DOHH2 (cell line): Measurements from ENCODE around the gene HES1.

ENCODE experiments used
- H3F3A ChIP-seq: fragments of 200-600 bp; sonication (generic), shearing (Covaris generic); 2 replicates; pipeline ENCODE4 v1.6.0; 2016; ENCODE audit warnings: antibody characterized with exemption, mild to moderate bottlenecking; ENCODE audit not compliant: control insufficient read depth, insufficient read depth
- H3K27ac ChIP-seq: fragments of 200-600 bp; sonication (generic); 2 replicates; pipeline ENCODE4 v1.5.1; 2014; ENCODE audit warnings: low read depth, mild to moderate bottlenecking, low read length, moderate library complexity
- H3K27me3 ChIP-seq: fragments of 200-600 bp; sonication (generic); 2 replicates; pipeline ENCODE4 v1.6.1; 2014; ENCODE audit warnings: mild to moderate bottlenecking, low read length, mixed read lengths; ENCODE audit not compliant: control insufficient read depth
- H3K36me3 ChIP-seq: fragments of 200-600 bp; sonication (generic); 2 replicates; pipeline ENCODE4 v1.6.1; 2014; ENCODE audit warnings: mild to moderate bottlenecking, low read length, moderate library complexity, mixed read lengths; ENCODE audit not compliant: control insufficient read depth
- H3K4me1 ChIP-seq: fragments of 200-600 bp; sonication (generic); 2 replicates; pipeline ENCODE4 v1.6.1; 2014; ENCODE audit warnings: mild to moderate bottlenecking, low read length, mixed read lengths; ENCODE audit not compliant: control insufficient read depth
- H3K4me2 ChIP-seq: fragments of 200-600 bp; sonication (generic); 2 replicates; pipeline ENCODE4 v1.6.0; 2014; ENCODE audit warnings: mild to moderate bottlenecking, low read length, moderate library complexity
- H3K4me3 ChIP-seq: fragments of 200-600 bp; sonication (generic); 2 replicates; pipeline ENCODE4 v1.5.1; 2014; ENCODE audit warnings: mild to moderate bottlenecking, low read length, mixed read lengths
- H3K79me2 ChIP-seq: fragments of 200-600 bp; sonication (generic); 2 replicates; pipeline ENCODE4 v1.6.1; 2014; ENCODE audit warnings: mild to moderate bottlenecking, low read length, mixed read lengths; ENCODE audit not compliant: control insufficient read depth
- H3K9me2 ChIP-seq: fragments of 200-600 bp; sonication (generic); replicated peaks from 2 replicates; pipeline ENCODE4 v1.6.1; 2014; ENCODE audit warnings: mild to moderate bottlenecking, low read length, mixed read lengths; ENCODE audit not compliant: control insufficient read depth
- H3K9me3 ChIP-seq: fragments of 200-600 bp; sonication (generic); 2 replicates; pipeline ENCODE4 v1.6.1; 2014; ENCODE audit warnings: antibody characterized with exemption, low read length, mixed read lengths; ENCODE audit not compliant: control insufficient read depth, insufficient read depth
- H4K20me1 ChIP-seq: fragments of 200-600 bp; sonication (generic); 2 replicates; pipeline ENCODE4 v1.6.0; 2014; ENCODE audit warnings: low read depth, mild to moderate bottlenecking, antibody characterized with exemption, low read length, moderate library complexity; ENCODE audit not compliant: control insufficient read depth, insufficient read depth
- CTCF ChIP-seq: fragments of 200-600 bp; sonication (generic); IDR thresholded peaks from one replicate; pipeline ENCODE4 v1.5.1; 2014; ENCODE audit warnings: antibody characterized with exemption, mild to moderate bottlenecking, low read depth, low read length; ENCODE audit not compliant: poor library complexity, severe bottlenecking
- EZH2phosphoT487 ChIP-seq: fragments of 200-600 bp; sonication (generic); IDR thresholded peaks from 2 replicates; pipeline ENCODE4 v1.6.1; 2017; ENCODE audit warnings: borderline replicate concordance, mild to moderate bottlenecking, antibody characterized with exemption, low read length, moderate library complexity, mixed read lengths

Gene HES1

DNA sequence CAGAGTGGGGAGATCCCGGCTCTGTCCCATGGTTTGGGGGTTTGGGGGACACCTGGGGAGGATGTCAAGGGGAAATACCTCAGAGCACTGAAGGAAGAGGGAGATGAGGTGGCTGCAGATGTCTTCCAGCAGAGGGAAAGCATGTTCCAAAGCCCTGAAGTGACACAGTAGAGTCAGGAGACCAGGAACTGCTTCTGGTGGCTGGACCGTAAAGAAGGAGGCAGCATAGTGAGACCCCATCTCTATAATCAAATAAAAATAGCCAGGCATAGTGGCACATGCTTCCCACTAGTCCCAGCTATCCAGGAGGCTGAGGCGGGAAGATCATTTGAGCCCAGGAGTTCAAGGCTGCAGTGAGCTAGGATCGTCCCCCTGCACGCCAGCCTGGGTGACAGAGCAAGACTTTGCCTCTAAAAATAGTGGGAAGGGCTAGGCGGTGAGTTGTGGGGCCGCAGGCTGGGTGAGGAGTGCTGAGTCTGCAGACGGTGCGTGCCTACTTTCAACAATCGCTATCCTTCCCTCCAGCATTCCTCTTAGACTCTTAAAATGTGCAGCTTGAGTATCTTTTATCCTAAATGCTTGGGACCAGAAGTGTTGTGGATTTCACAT is 26.2 kb downstream of the HES1 start:
- TF ChIP-seq CTCF (no peak), EZH2phosphoT487 (no peak)

DNA sequence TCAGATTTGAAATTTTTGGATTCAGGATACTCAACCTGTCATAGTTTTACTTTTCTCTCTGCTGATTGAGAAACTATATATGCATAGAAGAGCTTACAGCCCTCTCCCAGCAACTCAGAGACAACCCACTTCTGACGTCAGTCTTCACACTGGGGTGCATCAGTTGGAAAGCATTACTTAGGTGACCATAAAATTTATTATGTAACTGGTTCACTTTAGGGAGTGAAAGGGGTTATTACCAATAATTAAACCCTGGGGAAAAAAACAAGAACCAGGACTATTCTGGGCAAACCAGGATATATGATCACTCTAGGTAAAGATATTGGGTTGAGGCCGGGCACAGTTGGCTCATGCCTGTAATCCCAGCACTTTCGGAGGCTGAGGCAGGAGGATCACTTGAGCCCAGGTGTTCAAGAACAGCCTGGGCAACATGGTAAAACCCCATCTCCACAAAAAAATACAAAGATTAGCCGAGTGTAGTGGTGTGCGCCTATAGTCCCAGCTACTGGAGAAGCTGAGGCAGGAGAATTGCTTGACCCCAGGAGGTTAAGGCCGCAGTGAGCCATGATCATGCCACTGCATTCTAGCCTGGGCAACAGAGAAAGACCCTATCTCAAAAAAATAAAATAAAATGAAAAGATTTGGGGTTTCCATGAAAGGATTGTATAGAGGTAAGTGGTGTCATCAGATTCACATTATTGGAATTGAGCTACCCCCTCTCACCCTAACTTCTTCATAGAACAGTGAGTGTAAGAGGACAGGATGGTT is 27.1 kb downstream of the HES1 start:
- Histone ChIP-seq H3K27ac (no peak overlapping the region), H3K79me2 (no peaks in the 10 kb centered on the region), H3K9me3 (no peaks in the 10 kb centered on the region), H3K9me2 (no peaks in the 10 kb centered on the region), H4K20me1 (no peaks in the 10 kb centered on the region), H3K36me3 (no peaks in the 10 kb centered on the region), H3K4me2 (no peak overlapping the region), H3K27me3 (peaks cover 38% of the 10 kb centered on the region), H3K4me1 (no peaks in the 10 kb centered on the region), H3F3A (no peaks in the 10 kb centered on the region), H3K4me3 (no peak overlapping the region)
- TF ChIP-seq CTCF (no peak), EZH2phosphoT487 (no peak)

More for the DNA sequence above, 26.2 kb downstream of the HES1 start:
- Histone ChIP-seq H3K4me2 (no peak overlapping the region), H3K79me2 (no peaks in the 10 kb centered on the region), H3K9me2 (no peaks in the 10 kb centered on the region), H3K36me3 (no peaks in the 10 kb centered on the region), H3K4me3 (no peak overlapping the region), H3K4me1 (no peaks in the 10 kb centered on the region), H3K27ac (no peak overlapping the region), H3K9me3 (no peaks in the 10 kb centered on the region), H4K20me1 (no peaks in the 10 kb centered on the region), H3K27me3 (peaks cover 40% of the 10 kb centered on the region), H3F3A (no peaks in the 10 kb centered on the region)

- Histone ChIP-seq H3F3A (no peaks in the 10 kb centered on the region), H3K4me2 (no peak overlapping the region), H3K36me3 (no peaks in the 10 kb centered on the region), H3K4me3 (no peak overlapping the region), H3K27ac (no peak overlapping the region), H3K27me3 (peaks cover 40% of the 10 kb centered on the region), H3K4me1 (no peaks in the 10 kb centered on the region), H3K79me2 (no peaks in the 10 kb centered on the region), H4K20me1 (no peaks in the 10 kb centered on the region), H3K9me2 (no peaks in the 10 kb centered on the region), H3K9me3 (no peaks in the 10 kb centered on the region)
- no peak for TF ChIP-seq EZH2phosphoT487
- TF ChIP-seq CTCF = no peak
These were observed 27.7 kb downstream of the HES1 start for GRCh38 chr3:194163697-194164096.
